ENCODE data around the gene GTPBP1.

The GTPBP1 gene

GRCh38 chr22:38741576-38741975, 35.8 kb downstream of the GTPBP1 start:
- no peak for DNase-seq

- DNase-seq = no peak
Measured at GRCh38 chr22:38742176-38742942, 36.6 kb downstream of the GTPBP1 start.

- no peak for DNase-seq
Measured at GRCh38 chr22:38744981-38745380, 39.2 kb downstream of the GTPBP1 start.

- DNase-seq = no peak
Measured at GRCh38 chr22:38745676-38746460, 40.1 kb downstream of the GTPBP1 start.

- no peak for DNase-seq
Measured at GRCh38 chr22:38748487-38749136, 42.9 kb downstream of the GTPBP1 start.

GRCh38 chr22:38750104-38750503, 44.4 kb downstream of the GTPBP1 start:
- DNase-seq = no peak

GRCh38 chr22:38750638-38751037, 44.9 kb downstream of the GTPBP1 start:
- no peak for DNase-seq

- no peak for DNase-seq
Measured at GRCh38 chr22:38751066-38751421, 45.3 kb downstream of the GTPBP1 start.

GRCh38 chr22:38751422-38752346, 45.9 kb downstream of the GTPBP1 start:
- DNase-seq = no peak

- peak; percentile 73 for DNase-seq
Measured at GRCh38 chr22:38753948-38754750, 48.4 kb downstream of the GTPBP1 start.

GRCh38 chr22:38754751-38755154, 49.0 kb downstream of the GTPBP1 start:
- DNase-seq = peak; percentile 33

GRCh38 chr22:38755155-38755910, 49.6 kb downstream of the GTPBP1 start:
- DNase-seq = peak; percentile 57

- peak; percentile 82 for DNase-seq
Measured at GRCh38 chr22:38755911-38756532, 50.3 kb downstream of the GTPBP1 start, which contains the start of gene SUN2. Gene SUN2 (minus strand): TSS chr22:38755998. CDS start chr22:38752628, 3,370 bp downstream.

- DNase-seq = no peak
Measured at GRCh38 chr22:38756711-38757463, 51.1 kb downstream of the GTPBP1 start.

- DNase-seq = no peak
Measured at GRCh38 chr22:38757464-38757757, 51.7 kb downstream of the GTPBP1 start.

GRCh38 chr22:38758276-38758945, 52.7 kb downstream of the GTPBP1 start:
- no peak for DNase-seq

GRCh38 chr22:38759005-38759404, 53.3 kb downstream of the GTPBP1 start:
- DNase-seq = no peak

- peak; percentile 57 for DNase-seq
Measured at GRCh38 chr22:38760477-38761201, 54.9 kb downstream of the GTPBP1 start.

Measured in fibroblast of skin of scalp (primary cell).